H1 (cell line): ENCODE measurements around the gene PRKCZ. TPM values are rescaled to one million over a fixed set of nuclear protein-coding genes. Genes with fewer than 3 reads are reported as not detected.

Source experiments
- BACH1 ChIP-seq: IDR thresholded peaks from 2 replicates; pipeline ENCODE4 v1.6.1; 2012; ENCODE audit warnings: low read length, improper control_type of control experiment
- EGR1 ChIP-seq: IDR thresholded peaks from 2 replicates; pipeline ENCODE4 v1.6.1; 2011; ENCODE audit warnings: low read depth, low read length, borderline replicate concordance
- HDAC2 ChIP-seq, 2 experiments: fragments of 300-600 bp in 1 of 2; sonication (generic) in 1 of 2; IDR thresholded peaks; 2 replicates each; pipeline ENCODE4 v1.6.1; 2011 to 2012; ENCODE audit warnings: low read depth in 2 of 2, low read length in 2 of 2, mild to moderate bottlenecking in 2 of 2, moderate library complexity in 2 of 2, borderline replicate concordance in 1 of 2, inconsistent platforms in 1 of 2
- polyA plus RNA-seq, 7 experiments: library from polyadenylated mRNA; depleted of rRNA in 3 of 7; stranded (reverse) in 5 of 7; unstranded in 2 of 7; fragments of >200 nt in 5 of 7; fragments of 200-250 nt in 2 of 7; gene quantifications; 1 replicate in 5 of 7; 2 replicates in 1 of 7; 4 replicates in 1 of 7; pipeline versions ENCODE4 v1.2.1 to v1.2.3, GENCODE V29; 2011 to 2013; ENCODE audit warnings: missing spikeins in 2 of 7, mixed read lengths in 2 of 7
- total RNA-seq: library from RNA; stranded (reverse); fragmentation: NEBNext Ultra II Directional; extraction: Animal tissue kit (Norgen Biotek cat#: 25700); gene quantifications from 2 replicates; pipeline ENCODE4 v1.2.1, GENCODE V29; 2021
- TF ChIP-seq, protein P1 (sequence below): IDR thresholded peaks from 2 replicates; pipeline ENCODE4 v1.6.1; 2011; ENCODE audit warnings: low read depth, mild to moderate bottlenecking, low read length; ENCODE audit not compliant: insufficient read depth

Gene PRKCZ
- total and polyA plus RNA-seq, 2 of the 8 experiments (the other 6 are each of a cell fraction or from before 2014, with no cell fraction given), result 37.4 to 45.1 TPM

DNA sequence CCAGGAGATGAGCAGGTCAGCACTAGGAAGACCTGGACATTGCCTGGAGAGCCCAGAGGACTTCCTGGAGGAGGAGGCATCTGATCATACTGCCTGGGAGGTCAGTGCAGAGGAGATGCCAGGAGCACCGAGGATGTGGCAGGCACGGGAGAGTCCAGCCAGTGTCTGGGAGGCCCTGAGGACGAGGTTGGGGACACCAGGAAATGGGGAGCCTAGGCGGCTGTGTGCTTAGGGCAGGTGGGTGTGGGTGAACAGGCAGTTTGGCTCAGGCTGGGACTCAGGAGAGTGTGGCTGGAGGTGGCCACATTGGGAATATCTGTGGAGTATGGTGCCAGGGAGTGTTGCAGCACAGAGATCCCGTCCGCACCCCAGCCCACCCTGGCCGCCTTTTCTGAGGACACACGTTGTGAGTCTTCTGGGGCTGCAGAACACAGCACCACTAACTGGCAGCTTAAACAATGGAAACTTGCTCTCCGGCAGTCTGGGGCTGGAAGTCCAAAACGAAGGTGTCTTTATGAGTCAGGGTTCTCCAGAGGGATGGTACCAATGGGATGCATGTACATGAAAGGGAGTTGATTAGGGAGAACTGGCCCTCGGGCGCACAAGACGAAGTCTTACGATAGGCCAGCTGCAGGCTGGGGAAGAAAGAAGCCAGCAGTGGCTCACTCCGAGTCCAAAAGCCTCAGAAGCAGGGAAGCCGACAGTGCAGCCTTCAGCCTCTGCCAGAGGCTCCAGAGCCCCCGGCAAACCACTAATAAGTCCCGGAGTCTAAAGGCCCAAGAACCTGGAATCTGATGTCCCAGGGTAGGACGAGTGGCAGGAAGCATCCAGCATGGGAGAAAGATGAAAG, 86.4 kb downstream of the PRKCZ start (continued):
- TF ChIP-seq HDAC2 (IDR thresholded peaks at IDR 0.05; ENCODE audit: borderline replicate concordance in 1 of 2, low read depth in 2 of 2, low read length in 2 of 2) (no peak), EGR1 (no peak), BACH1 (no peak)
- TF ChIP-seq, protein P1, sequence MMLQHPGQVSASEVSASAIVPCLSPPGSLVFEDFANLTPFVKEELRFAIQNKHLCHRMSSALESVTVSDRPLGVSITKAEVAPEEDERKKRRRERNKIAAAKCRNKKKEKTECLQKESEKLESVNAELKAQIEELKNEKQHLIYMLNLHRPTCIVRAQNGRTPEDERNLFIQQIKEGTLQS, result no peak
